HCT116 (cell line): ENCODE measurements around the gene UBE3D. TPM values are rescaled to one million over a fixed set of nuclear protein-coding genes. Genes with fewer than 3 reads are reported as not detected.

Source experiments
- ATAC-seq: fragments of 200-7000 bp; cut with Tn5 transposase; 2 replicates; pipeline ENCODE4 v1.9.1; 2020; ENCODE audit warnings: mild to moderate bottlenecking, moderate library complexity
- BruUV-seq: library from RNA; stranded (reverse); fragments of 400-500 nt; replicated peaks from 2 replicates; lab custom pipeline; 2021; lab: Mats Ljungman, UMichigan
- CTCF ChIA-PET: fragments of 300-600 bp; sonication (Branson Sonifier 250); formaldehyde crosslinking; loops from one replicate; lab custom pipeline; 2021; ENCODE audit warnings: antibody characterized with exemption; lab: Charles Lee
- POLR2A ChIA-PET: fragments of 300-600, 350-600 bp; sonication (Branson Sonifier 250); formaldehyde crosslinking; loops from one replicate; lab custom pipeline; 2021; ENCODE audit warnings: antibody characterized with exemption; lab: Charles Lee
- RAD21 ChIA-PET, 2 experiments: fragments of 300-600 bp; sonication (Branson Sonifier 250); formaldehyde crosslinking; loops; one replicate each; lab custom pipeline; 2023; ENCODE audit warnings: low total read pairs in 2 of 2; ENCODE audit not compliant: uncharacterized antibody in 2 of 2, unreplicated experiment in 2 of 2, low non-redundant PET in 1 of 2; lab: Charles Lee
- DNase-seq: peaks from one replicate; pipeline ENCODE4 v3.0.0-alpha.2; 2010; ENCODE audit warnings: low read depth, low spot score
- H2AFZ ChIP-seq: fragments of 200-600 bp; shearing (Covaris generic), sonication (generic); 2 replicates; pipeline ENCODE4 v1.6.1; 2017; ENCODE audit warnings: low read depth, mixed run types, mixed read lengths, antibody characterized with exemption, low read length; ENCODE audit not compliant: poor library complexity, severe bottlenecking
- H3K27ac ChIP-seq: 2 replicates; pipeline ENCODE4 v1.5.1; 2012; ENCODE audit warnings: low read depth, low read length
- H3K27me3 ChIP-seq: fragments of 200-600 bp; sonication (generic); 2 replicates; pipeline ENCODE4 v1.6.1; 2016; ENCODE audit warnings: mixed run types, low read length, mixed read lengths; ENCODE audit not compliant: insufficient read depth
- H3K36me3 ChIP-seq, 2 experiments: fragments of 200-500 bp in 1 of 2; fragments of 200-600 bp in 1 of 2; sonication (Bioruptor generic) in 1 of 2; sonication (generic) in 1 of 2; 2 replicates each; pipeline versions ENCODE4 v1.5.1 to v1.6.1; 2014 to 2016; ENCODE audit warnings: low read length in 2 of 2, inconsistent platforms in 1 of 2, mixed read lengths in 1 of 2, mixed run types in 1 of 2; ENCODE audit not compliant: insufficient read depth in 2 of 2, control insufficient read depth in 1 of 2
- H3K4me1 ChIP-seq, 2 experiments: fragments of 200-600 bp in 1 of 2; sonication (generic) in 1 of 2; 2 replicates each; pipeline versions ENCODE4 v1.5.1 to v1.6.1; 2012 to 2017; ENCODE audit warnings: low read length in 2 of 2, inconsistent platforms in 1 of 2, mild to moderate bottlenecking in 1 of 2, mixed read lengths in 1 of 2, mixed run types in 1 of 2, moderate library complexity in 1 of 2; ENCODE audit not compliant: insufficient read depth in 2 of 2, control insufficient read depth in 1 of 2
- H3K4me2 ChIP-seq: fragments of 200-600 bp; sonication (generic); 2 replicates; pipeline ENCODE4 v1.6.1; 2017; ENCODE audit warnings: mixed run types, low read length, mixed read lengths
- H3K4me3 ChIP-seq, 2 experiments: fragments of 200-600 bp in 1 of 2; sonication (generic) in 1 of 2; replicated peaks in 1 of 2; 2 replicates each; pipeline ENCODE4 v1.5.1; 2011 to 2016; ENCODE audit warnings: low read length in 2 of 2, control low read depth in 1 of 2, low read depth in 1 of 2, mild to moderate bottlenecking in 1 of 2, mixed read lengths in 1 of 2, mixed run types in 1 of 2
- H3K79me2 ChIP-seq: fragments of 200-600 bp; sonication (generic); 2 replicates; pipeline ENCODE4 v1.6.1; 2017; ENCODE audit warnings: mild to moderate bottlenecking, mixed run types, low read length, moderate library complexity, mixed read lengths; ENCODE audit not compliant: insufficient read depth
- H3K9ac ChIP-seq: fragments of 200-600 bp; sonication (generic); 2 replicates; pipeline ENCODE4 v1.6.1; 2016; ENCODE audit warnings: low read length, mixed read lengths
- H3K9me2 ChIP-seq: fragments of 200-600 bp; sonication (generic), shearing (Covaris generic); 2 replicates; pipeline ENCODE4 v1.6.1; 2017; ENCODE audit warnings: mixed run types, mild to moderate bottlenecking, moderate library complexity; ENCODE audit not compliant: insufficient read depth
- H3K9me3 ChIP-seq, 2 experiments: fragments of 200-500 bp in 1 of 2; fragments of 200-600 bp in 1 of 2; sonication (Bioruptor generic) in 1 of 2; sonication (generic) in 1 of 2; 2 replicates each; pipeline ENCODE4 v1.6.1; 2014 to 2017; ENCODE audit warnings: low read length in 2 of 2, mixed read lengths in 2 of 2, inconsistent platforms in 1 of 2, low read depth in 1 of 2, mild to moderate bottlenecking in 1 of 2, mixed run types in 1 of 2, moderate library complexity in 1 of 2; ENCODE audit not compliant: control insufficient read depth in 1 of 2, insufficient read depth in 1 of 2
- H4K20me1 ChIP-seq: fragments of 200-600 bp; sonication (generic), shearing (Covaris generic); 2 replicates; pipeline ENCODE4 v1.6.1; 2017; ENCODE audit warnings: mixed run types, mild to moderate bottlenecking, moderate library complexity; ENCODE audit not compliant: insufficient read depth
- CBX3 ChIP-seq: IDR thresholded peaks from 2 replicates; pipeline ENCODE4 v1.6.1; 2012; ENCODE audit warnings: low read depth
- CEBPB ChIP-seq: IDR thresholded peaks from 2 replicates; pipeline ENCODE4 v1.6.1; 2012; ENCODE audit warnings: low read depth
- EZH2 ChIP-seq: fragments of 200-600 bp; sonication (generic); IDR thresholded peaks from 2 replicates; pipeline ENCODE4 v1.6.1; 2017; ENCODE audit warnings: antibody characterized with exemption, mixed run types
- FOSL1 ChIP-seq: IDR thresholded peaks from 2 replicates; pipeline ENCODE4 v1.6.1; 2012; ENCODE audit warnings: low read depth
- POLR2A ChIP-seq: IDR thresholded peaks from 2 replicates; pipeline ENCODE4 v1.7.0; 2011; ENCODE audit warnings: borderline replicate concordance; ENCODE audit not compliant: insufficient read depth, insufficient read length; ENCODE audit errors: extremely low read depth
- ZNF274 ChIP-seq: fragments of 200-500 bp; sonication (Bioruptor generic); IDR thresholded peaks from 2 replicates; pipeline ENCODE4 v1.6.1; 2014; ENCODE audit warnings: mild to moderate bottlenecking, low read depth, low read length, inconsistent platforms
- intact Hi-C: fragments of 100-400 bp; cut with micrococcal nuclease; formaldehyde crosslinking; loops from 2 replicates; pipeline ENCODE4 v1.10.0; 2022
- total RNA-seq: library from RNA; stranded (reverse); gene quantifications from one replicate; pipeline ENCODE4 v1.2.1, GENCODE V29; 2021; ENCODE audit not compliant: unreplicated experiment

The UBE3D gene
- total RNA-seq, 1 experiment from 2014 or later: 9.0 TPM

GRCh38 chr6:82870582-82871172 is 195.0 kb downstream of the UBE3D start:
- H2AFZ ChIP-seq: no peak overlapping the region
- intact Hi-C loops: no loop called here
- peaks cover 13 to 14% of the 10 kb centered on the region in 2 experiments for H3K4me1 ChIP-seq
- no peak for DNase-seq
- H3K9ac ChIP-seq: no peak overlapping the region
- ChIA-PET POLR2A (no interaction called here), RAD21 (no interaction called here), CTCF (no interaction called here)
- no peaks in the 10 kb centered on the region for H3K79me2 ChIP-seq
- no peak for ATAC-seq
- no TSS peak for BruUV-seq
- no peak for TF ChIP-seq EZH2
- TF ChIP-seq CBX3: no peak
- no peak for TF ChIP-seq FOSL1
- TF ChIP-seq CEBPB: no peak
- TF ChIP-seq POLR2A: no peak
- no peaks in the 10 kb centered on the region for H3K9me2 ChIP-seq
- no peaks in the 10 kb centered on the region for H4K20me1 ChIP-seq
- no peak overlapping the region for H3K4me2 ChIP-seq
- no peaks in the 10 kb centered on the region for H3K9me3 ChIP-seq
- no peak overlapping the region for H3K4me3 ChIP-seq
- no peaks in the 10 kb centered on the region for H3K36me3 ChIP-seq
- H3K27ac ChIP-seq: no peak overlapping the region
- no peaks in the 10 kb centered on the region for H3K27me3 ChIP-seq

GRCh38 chr6:82869493-82869892 is 196.1 kb downstream of the UBE3D start:
- no peaks in the 10 kb centered on the region for H3K36me3 ChIP-seq
- intact Hi-C loops: no loop called here
- H3K79me2 ChIP-seq: no peaks in the 10 kb centered on the region
- peaks cover 2 to 4% of the 10 kb centered on the region in 2 experiments; a peak in 3 of 4 replicates for H3K4me1 ChIP-seq
- no peaks in the 10 kb centered on the region for H3K9me3 ChIP-seq
- no peaks in the 10 kb centered on the region for H4K20me1 ChIP-seq
- H3K4me3 ChIP-seq: no peak overlapping the region
- no peak overlapping the region for H3K9ac ChIP-seq
- no peak overlapping the region for H3K27ac ChIP-seq
- no TSS peak for BruUV-seq
- ChIA-PET RAD21 (no interaction called here), POLR2A (no interaction called here), CTCF (no interaction called here)
- H2AFZ ChIP-seq: no peak overlapping the region
- ATAC-seq: no peak
- no peak for TF ChIP-seq ZNF274
- H3K9me2 ChIP-seq: no peaks in the 10 kb centered on the region
- no peak overlapping the region for H3K4me2 ChIP-seq
- no peak for DNase-seq
- H3K27me3 ChIP-seq: no peaks in the 10 kb centered on the region
